ENCODE measurements around the gene EGLN2.
"Not testable (repeated sequence)": the region's sequence is repeated elsewhere in the genome, so short reads cannot be mapped to it uniquely, and the experiment has no call there.

EGLN2 gene

GRCh38 chr19:40846722-40847121 lies 47.7 kb downstream of the EGLN2 start:
- H3K4me1 Mint-ChIP-seq (ENCODE audit: low read depth): peaks cover 15% of the 10 kb centered on the region
- not testable (repeated sequence) for H3K36me3 Mint-ChIP-seq (ENCODE audit: low read depth); H3K9me3 Mint-ChIP-seq; DNase-seq (ENCODE audit: low spot score); H3K27ac Mint-ChIP-seq; H3K4me3 Mint-ChIP-seq
- peaks cover 56% of the 10 kb centered on the region for H3K27me3 Mint-ChIP-seq (ENCODE audit: low read depth)

GRCh38 chr19:40850277-40850676 lies 51.3 kb downstream of the EGLN2 start, which contains the start of gene CYP2A6:
Gene CYP2A6 (minus strand): TSS chr19:40850447. CDS start chr19:40850426, 21 bp downstream.
- not testable (repeated sequence) for H3K27ac Mint-ChIP-seq; DNase-seq (ENCODE audit: low spot score)
- H3K27me3 Mint-ChIP-seq (ENCODE audit: low read depth): peaks cover 50% of the 10 kb centered on the region

GRCh38 chr19:40852467-40853152 lies 53.6 kb downstream of the EGLN2 start:
- H3K4me3 Mint-ChIP-seq; H3K9me3 Mint-ChIP-seq; H3K4me1 Mint-ChIP-seq (ENCODE audit: low read depth); DNase-seq (ENCODE audit: low spot score); H3K27ac Mint-ChIP-seq; H3K36me3 Mint-ChIP-seq (ENCODE audit: low read depth): not testable (repeated sequence)
- peaks cover 37% of the 10 kb centered on the region for H3K27me3 Mint-ChIP-seq (ENCODE audit: low read depth)

More at GRCh38 chr19:40850277-40850676, 51.3 kb downstream of the EGLN2 start, which contains the start of gene CYP2A6:
- H3K36me3 Mint-ChIP-seq (ENCODE audit: low read depth); H3K4me3 Mint-ChIP-seq; H3K9me3 Mint-ChIP-seq; H3K4me1 Mint-ChIP-seq (ENCODE audit: low read depth): not testable (repeated sequence)

All from T-helper 2 cell treated with Interferon-gamma antibody and Interleukin-4, amounts not matched to agents 5 μg/mL and 100 μg/mL, for 36 hours (primary cell).